SK-N-SH (cell line): ENCODE data around the gene PDIA5. TPM values are rescaled to one million over a fixed set of nuclear protein-coding genes. Genes with fewer than 3 reads are reported as not detected.

Experiments used
- CTCF ChIA-PET: fragments of 300-600, 350-600 bp; formaldehyde crosslinking; extraction: SDS; loops from one replicate; lab custom pipeline; 2021; lab: Yijun Ruan, JAX
- POLR2A ChIA-PET: fragments of 350-600 bp; sonication (Branson Sonifier 250); formaldehyde crosslinking; extraction: SDS; loops from one replicate; lab custom pipeline; 2020; ENCODE audit warnings: antibody characterized with exemption, inconsistent platforms; lab: Yijun Ruan, JAX
- DNase-seq: peaks from one replicate; pipeline ENCODE4 v3.0.0; 2012
- H2AFZ ChIP-seq: fragments of 200-600 bp; sonication (generic); 2 replicates; pipeline ENCODE4 v1.8.1; 2016; ENCODE audit warnings: antibody characterized with exemption, mild to moderate bottlenecking, low read depth
- H3F3A ChIP-seq: fragments of 200-600 bp; sonication (generic); replicated peaks from 2 replicates; pipeline ENCODE3; 2016; ENCODE audit warnings: antibody characterized with exemption, mild to moderate bottlenecking; ENCODE audit not compliant: insufficient read depth
- H3K27ac ChIP-seq, 2 experiments: fragments of 200-500 bp in 1 of 2; fragments of 200-600 bp in 1 of 2; sonication (Bioruptor generic) in 1 of 2; sonication (generic), shearing (Covaris generic) in 1 of 2; 2 replicates each; pipeline versions ENCODE4 v1.5.1 to v1.6.1; 2014 to 2016; ENCODE audit warnings: low read depth in 2 of 2, inconsistent platforms in 1 of 2, low read length in 1 of 2, mild to moderate bottlenecking in 1 of 2, mixed read lengths in 1 of 2
- H3K27me3 ChIP-seq: fragments of 200-600 bp; sonication (generic), shearing (Covaris generic); 2 replicates; pipeline ENCODE4 v1.6.1; 2016; ENCODE audit warnings: mixed run types; ENCODE audit not compliant: insufficient read depth
- H3K36me3 ChIP-seq, 2 experiments: fragments of 200-500 bp in 1 of 2; fragments of 200-600 bp in 1 of 2; sonication (Bioruptor generic) in 1 of 2; sonication (generic) in 1 of 2; replicated peaks in 1 of 2; 2 replicates each; pipeline versions ENCODE3 to v1.5.1; 2014 to 2016; ENCODE audit warnings: low read length in 1 of 2, mild to moderate bottlenecking in 1 of 2; ENCODE audit not compliant: insufficient read depth in 2 of 2, control insufficient read depth in 1 of 2
- H3K4me1 ChIP-seq, 2 experiments: fragments of 200-500 bp in 1 of 2; fragments of 200-600 bp in 1 of 2; sonication (Bioruptor generic) in 1 of 2; sonication (generic), shearing (Covaris generic) in 1 of 2; 2 replicates each; pipeline versions ENCODE4 v1.5.1 to v1.6.1; 2014 to 2016; ENCODE audit warnings: low read depth in 1 of 2, low read length in 1 of 2, mixed run types in 1 of 2; ENCODE audit not compliant: insufficient read depth in 2 of 2, control insufficient read depth in 1 of 2
- H3K4me2 ChIP-seq: fragments of 200-600 bp; sonication (generic), shearing (Covaris generic); 2 replicates; pipeline ENCODE4 v1.6.1; 2017; ENCODE audit warnings: mixed run types
- H3K4me3 ChIP-seq, 2 experiments: fragments of 200-500 bp in 1 of 2; fragments of 200-600 bp in 1 of 2; sonication (Bioruptor generic) in 1 of 2; sonication (generic), shearing (Covaris generic) in 1 of 2; 2 replicates each; pipeline versions ENCODE4 v1.5.1 to v1.8.1; 2014 to 2016; ENCODE audit warnings: low read depth in 2 of 2, inconsistent platforms in 1 of 2, low read length in 1 of 2, mild to moderate bottlenecking in 1 of 2, mixed read lengths in 1 of 2, moderate library complexity in 1 of 2
- H3K79me2 ChIP-seq: fragments of 200-600 bp; sonication (generic); 2 replicates; pipeline ENCODE4 v1.8.1; 2017; ENCODE audit warnings: mild to moderate bottlenecking; ENCODE audit not compliant: insufficient read depth
- H3K9ac ChIP-seq: fragments of 200-600 bp; sonication (generic); 2 replicates; pipeline ENCODE4 v1.6.1; 2017; ENCODE audit warnings: mixed run types
- H3K9me2 ChIP-seq: fragments of 200-600 bp; sonication (generic); 2 replicates; pipeline ENCODE4 v1.6.1; 2017; ENCODE audit warnings: mixed run types
- H3K9me3 ChIP-seq: fragments of 200-600 bp; sonication (generic); 2 replicates; pipeline ENCODE4 v1.6.1; 2017; ENCODE audit warnings: mixed run types, mild to moderate bottlenecking, moderate library complexity
- H4K20me1 ChIP-seq: fragments of 200-600 bp; sonication (generic); 2 replicates; pipeline ENCODE4 v1.6.1; 2017; ENCODE audit warnings: mild to moderate bottlenecking, mixed run types; ENCODE audit not compliant: insufficient read depth
- EP300 ChIP-seq, 2 experiments: IDR thresholded peaks; 2 replicates each; pipeline versions ENCODE4 v1.4.0 to v1.6.1; 2012; ENCODE audit warnings: borderline replicate concordance in 1 of 2, low read depth in 1 of 2, low read length in 1 of 2
- EZH2phosphoT487 ChIP-seq: fragments of 200-600 bp; sonication (generic); IDR thresholded peaks from 2 replicates; pipeline ENCODE4 v1.6.1; 2017; ENCODE audit warnings: low read depth, mixed run types, mild to moderate bottlenecking, antibody characterized with exemption, moderate library complexity, borderline replicate concordance
- FOSL2 ChIP-seq: IDR thresholded peaks from 2 replicates; pipeline ENCODE4 v1.4.0; 2012; ENCODE audit warnings: low read depth, mild to moderate bottlenecking, moderate library complexity, borderline replicate concordance
- FOXJ3 ChIP-seq: sonication (generic); formaldehyde crosslinking; IDR thresholded peaks from 2 replicates; pipeline ENCODE4 v1.5.1; 2020; ENCODE audit warnings: mild to moderate bottlenecking, missing genetic modification reagents
- FOXM1 ChIP-seq: IDR thresholded peaks from 2 replicates; pipeline ENCODE4 v1.4.0; 2012; ENCODE audit warnings: low read depth, mild to moderate bottlenecking
- GABPA ChIP-seq: IDR thresholded peaks from 2 replicates; pipeline ENCODE4 v1.4.0; 2012; ENCODE audit warnings: low read depth, mild to moderate bottlenecking
- GATA2 ChIP-seq: sonication (generic); formaldehyde crosslinking; IDR thresholded peaks from 2 replicates; pipeline ENCODE4 v1.5.0; 2020; ENCODE audit warnings: mild to moderate bottlenecking, missing genetic modification reagents
- IRF3 ChIP-seq: fragments of 150-350 bp; IDR thresholded peaks from 2 replicates; pipeline ENCODE4 v1.6.1; 2016; ENCODE audit warnings: mild to moderate bottlenecking, low read depth, low read length
- JUND ChIP-seq: IDR thresholded peaks from 2 replicates; pipeline ENCODE4 v1.4.0; 2012
- NFIC ChIP-seq: IDR thresholded peaks from 2 replicates; pipeline ENCODE4 v1.4.0; 2012; ENCODE audit warnings: borderline replicate concordance
- NRF1 ChIP-seq: IDR thresholded peaks from 2 replicates; pipeline ENCODE4 v1.6.1; 2012; ENCODE audit warnings: low read depth, mild to moderate bottlenecking, low read length
- PBX3 ChIP-seq: IDR thresholded peaks from 2 replicates; pipeline ENCODE4; 2012
- POLR2AphosphoS5 ChIP-seq: IDR thresholded peaks from 2 replicates; pipeline ENCODE4 v1.6.1; 2012; ENCODE audit warnings: low read depth, low read length
- RAD21 ChIP-seq: IDR thresholded peaks from 2 replicates; pipeline ENCODE4 v1.6.1; 2012; ENCODE audit warnings: mild to moderate bottlenecking, low read length
- RFX5 ChIP-seq: IDR thresholded peaks from 2 replicates; pipeline ENCODE4 v1.6.1; 2012; ENCODE audit warnings: mild to moderate bottlenecking, improper control_type of control experiment, low read length
- SIN3A ChIP-seq: IDR thresholded peaks from 2 replicates; pipeline ENCODE4 v1.6.1; 2012; ENCODE audit warnings: low read depth, mild to moderate bottlenecking, low read length, moderate library complexity, borderline replicate concordance
- TAF1 ChIP-seq: IDR thresholded peaks from 2 replicates; pipeline ENCODE4 v1.6.1; 2012; ENCODE audit warnings: low read depth, mild to moderate bottlenecking, low read length, moderate library complexity, borderline replicate concordance
- TCF12 ChIP-seq: IDR thresholded peaks from 2 replicates; pipeline ENCODE4 v1.4.0; 2012
- TEAD4 ChIP-seq: IDR thresholded peaks from 2 replicates; pipeline ENCODE4 v1.4.0; 2012; ENCODE audit warnings: mild to moderate bottlenecking, borderline replicate concordance; ENCODE audit not compliant: insufficient read depth
- USF2 ChIP-seq: fragments of 150-350 bp; IDR thresholded peaks from 2 replicates; pipeline ENCODE4 v1.6.1; 2017; ENCODE audit warnings: antibody characterized with exemption, low read length, low read depth, borderline replicate concordance
- ZBTB33 ChIP-seq: IDR thresholded peaks from 2 replicates; pipeline ENCODE4 v1.4.0; 2012; ENCODE audit warnings: low read depth, borderline replicate concordance
- WGBS: methylation state at CpG from one replicate; pipeline ENCODE4 v1.1.6; 2017; ENCODE audit warnings: low lambda C conversion rate; 5-methylcytosine and 5-hydroxymethylcytosine counted together
- polyA plus RNA-seq, 3 experiments: library from polyadenylated mRNA; depleted of rRNA; stranded (reverse); fragments of >200 nt; gene quantifications; 2 replicates each; pipeline ENCODE4 v1.2.3, GENCODE V29; 2012
- TF ChIP-seq, protein P1 (sequence below): IDR thresholded peaks from 2 replicates; pipeline ENCODE4 v1.6.1; 2012; ENCODE audit warnings: mild to moderate bottlenecking, low read depth, low read length, moderate library complexity
- TF ChIP-seq, protein P2 (sequence below): IDR thresholded peaks from 2 replicates; pipeline ENCODE4 v1.4.0; 2012; ENCODE audit warnings: low read depth

PDIA5 gene
- polyA plus RNA-seq, 1 of the 3 experiments (the other 2 are of a cell fraction) = 28.6 TPM

DNA sequence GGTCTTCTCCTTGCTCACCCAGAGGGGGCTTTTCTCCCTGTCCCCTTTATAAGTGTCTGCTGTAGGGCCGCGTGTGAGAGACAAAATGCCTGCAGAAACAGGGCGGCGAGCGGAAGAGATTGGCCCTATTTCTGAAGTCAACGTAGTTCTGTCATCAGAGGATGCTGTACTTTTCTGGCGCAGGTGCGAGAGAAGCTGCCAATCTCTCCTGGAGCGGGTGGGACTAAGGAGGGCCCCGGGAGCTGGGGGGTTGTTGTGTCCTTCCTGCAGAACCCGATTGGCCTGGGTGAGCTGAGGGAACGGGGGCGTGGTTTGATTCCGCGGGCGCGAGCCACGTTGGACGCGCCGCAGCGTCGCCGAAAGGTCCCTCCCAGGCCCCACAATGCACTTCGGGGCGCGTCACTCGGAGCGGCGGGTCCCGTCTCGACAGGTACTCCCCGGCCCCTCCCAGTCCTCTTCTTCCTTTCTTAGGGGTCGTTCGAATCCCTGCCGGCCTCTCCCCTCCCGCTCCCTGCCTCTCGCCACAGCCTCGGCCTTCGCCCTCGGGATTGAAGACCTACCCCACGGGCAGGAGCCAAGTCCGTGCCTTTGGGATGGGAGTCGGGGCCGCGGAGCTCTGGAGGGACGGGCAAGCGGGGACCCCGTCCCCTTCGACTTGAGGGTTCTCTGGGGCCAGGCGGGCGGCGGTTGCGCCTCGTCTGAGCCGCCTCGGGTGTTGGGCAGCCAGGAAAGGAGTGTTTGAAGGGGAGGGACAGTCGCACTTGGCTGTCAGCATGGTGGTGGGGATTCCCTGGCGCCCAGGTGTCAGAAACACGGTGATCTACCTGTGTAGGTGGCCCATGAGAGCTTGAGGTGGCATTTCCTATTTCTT lies 135.0 kb downstream of the PDIA5 start, which contains the start of gene SEC22A:
Gene SEC22A (plus strand): TSS at position 387 of the 871 bp plus-strand sequence. CDS start 7,275 bp downstream, outside the sequence.
- Histone ChIP-seq H3K9me2 (no peaks in the 10 kb centered on the region), H3K36me3 (peaks cover 0 to 10% of the 10 kb centered on the region in 2 experiments), H3K4me3 (peak within 1 kb of the TSS; percentile 95 to 99), H3K9me3 (no peaks in the 10 kb centered on the region), H4K20me1 (no peaks in the 10 kb centered on the region), H3F3A (peaks cover 4% of the 10 kb centered on the region), H3K4me2 (peak within 1 kb of the TSS; percentile 88), H3K27ac (peak within 1 kb of the TSS; percentile 56 to 78; a peak in 3 of 4 replicates), H3K9ac (peak within 1 kb of the TSS; percentile 87), H3K4me1 (peaks cover 0 to 13% of the 10 kb centered on the region in 2 experiments; a peak in 2 of 4 replicates), H3K27me3 (no peaks in the 10 kb centered on the region), H3K79me2 (peaks cover 43% of the 10 kb centered on the region), H2AFZ (peak within 1 kb of the TSS; percentile 100)
- peak; percentile 94 for DNase-seq
- ChIA-PET POLR2A (interaction anchor here (0.6 to 0.9 kb wide), 3 partner anchors 17 to 131 kb away, joined by 3 read pairs; no protein-coding TSS in a partner anchor), CTCF (interaction anchor here (1.1 to 1.4 kb wide), 4 partner anchors 22 to 258 kb away, joined by 3 to 5 read pairs (median 4); no protein-coding TSS in a partner anchor)
- WGBS = 0% methylated on average over 21 of the region's 60 CpGs
- TF ChIP-seq RAD21 (no peak), JUND (no peak), NRF1 (peak; percentile 61), FOXJ3 (CRISPR knock-in tag) (no peak), ZBTB33 (no peak), TEAD4 (no peak), TAF1 (peak; percentile 52; the same call in 1 of the 2 replicates), RFX5 (no peak), FOSL2 (no peak), SIN3A (peak; percentile 77; the same call in 1 of the 2 replicates), POLR2AphosphoS5 (peak; percentile 86), PBX3 (peak; percentile 91), FOXM1 (no peak), EP300 (IDR thresholded peaks at IDR 0.05; ENCODE audit: borderline replicate concordance in 1 of 2, low read depth in 1 of 2, low read length in 1 of 2) (no peak), NFIC (no peak), USF2 (no peak), GATA2 (CRISPR knock-in tag) (no peak), EZH2phosphoT487 (no peak), GABPA (no peak), IRF3 (no peak), TCF12 (no peak)
- TF ChIP-seq, protein P1, sequence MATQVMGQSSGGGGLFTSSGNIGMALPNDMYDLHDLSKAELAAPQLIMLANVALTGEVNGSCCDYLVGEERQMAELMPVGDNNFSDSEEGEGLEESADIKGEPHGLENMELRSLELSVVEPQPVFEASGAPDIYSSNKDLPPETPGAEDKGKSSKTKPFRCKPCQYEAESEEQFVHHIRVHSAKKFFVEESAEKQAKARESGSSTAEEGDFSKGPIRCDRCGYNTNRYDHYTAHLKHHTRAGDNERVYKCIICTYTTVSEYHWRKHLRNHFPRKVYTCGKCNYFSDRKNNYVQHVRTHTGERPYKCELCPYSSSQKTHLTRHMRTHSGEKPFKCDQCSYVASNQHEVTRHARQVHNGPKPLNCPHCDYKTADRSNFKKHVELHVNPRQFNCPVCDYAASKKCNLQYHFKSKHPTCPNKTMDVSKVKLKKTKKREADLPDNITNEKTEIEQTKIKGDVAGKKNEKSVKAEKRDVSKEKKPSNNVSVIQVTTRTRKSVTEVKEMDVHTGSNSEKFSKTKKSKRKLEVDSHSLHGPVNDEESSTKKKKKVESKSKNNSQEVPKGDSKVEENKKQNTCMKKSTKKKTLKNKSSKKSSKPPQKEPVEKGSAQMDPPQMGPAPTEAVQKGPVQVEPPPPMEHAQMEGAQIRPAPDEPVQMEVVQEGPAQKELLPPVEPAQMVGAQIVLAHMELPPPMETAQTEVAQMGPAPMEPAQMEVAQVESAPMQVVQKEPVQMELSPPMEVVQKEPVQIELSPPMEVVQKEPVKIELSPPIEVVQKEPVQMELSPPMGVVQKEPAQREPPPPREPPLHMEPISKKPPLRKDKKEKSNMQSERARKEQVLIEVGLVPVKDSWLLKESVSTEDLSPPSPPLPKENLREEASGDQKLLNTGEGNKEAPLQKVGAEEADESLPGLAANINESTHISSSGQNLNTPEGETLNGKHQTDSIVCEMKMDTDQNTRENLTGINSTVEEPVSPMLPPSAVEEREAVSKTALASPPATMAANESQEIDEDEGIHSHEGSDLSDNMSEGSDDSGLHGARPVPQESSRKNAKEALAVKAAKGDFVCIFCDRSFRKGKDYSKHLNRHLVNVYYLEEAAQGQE = no peak
- TF ChIP-seq, protein P2, sequence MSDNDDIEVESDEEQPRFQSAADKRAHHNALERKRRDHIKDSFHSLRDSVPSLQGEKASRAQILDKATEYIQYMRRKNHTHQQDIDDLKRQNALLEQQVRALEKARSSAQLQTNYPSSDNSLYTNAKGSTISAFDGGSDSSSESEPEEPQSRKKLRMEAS = peak; percentile 69; the same call in 1 of the 2 replicates
